Measurements from ENCODE around the gene DISC1.

- TF ChIP-seq POLR2A (IDR thresholded peaks at IDR 0.05) (no peak), CTCF (IDR thresholded peaks at IDR 0.05) (no peak)
Measured at GRCh38 chr1:231600458-231600976, 26.1 kb upstream of the DISC1 start.
